ENCODE data around the gene CAP2. TPM values are rescaled to one million over a fixed set of nuclear protein-coding genes. Genes with fewer than 3 reads are reported as not detected.

Gene CAP2
- total and polyA plus RNA-seq, 2 experiments from 2014 or later = 6.7 to 9.1 TPM

GRCh38 chr6:17478223-17478907 lies 85.0 kb downstream of the CAP2 start (continued):
- TF ChIP-seq ZNF462 (CRISPR knock-in tag; IDR thresholded peaks at IDR 0.05) = no peak
- TF ChIP-seq CTCF (conservative IDR thresholded peaks at IDR 0.05; ENCODE audit: low read depth in 2 of 2) = no peak
- TF ChIP-seq POLR2AphosphoS5 (IDR thresholded peaks at IDR 0.05; ENCODE audit: low read depth) = no peak

- Histone ChIP-seq H4K20me1 (replicated peaks; ENCODE audit: insufficient read depth) (no peaks in the 10 kb centered on the region), H3K9me2 (ENCODE audit: insufficient read depth) (no peaks in the 10 kb centered on the region), H3K27me3 (ENCODE audit: insufficient read depth) (no peaks in the 10 kb centered on the region), H3K4me2 (no peak overlapping the region), H3F3A (replicated peaks; ENCODE audit: low read depth) (no peaks in the 10 kb centered on the region), H3K4me3 (no peak overlapping the region), H3K79me2 (replicated peaks; ENCODE audit: insufficient read depth) (no peaks in the 10 kb centered on the region), H3K27ac (ENCODE audit: low read depth) (no peak overlapping the region), H3K36me3 (ENCODE audit: insufficient read depth) (no peaks in the 10 kb centered on the region; the same call in 1 of the 2 replicates), H3K4me1 (ENCODE audit: insufficient read depth) (peaks cover 6% of the 10 kb centered on the region), H2AFZ (no peak overlapping the region)
- H3K4me1 Mint-ChIP-seq = peaks cover 6% of the 10 kb centered on the region
- DNase-seq (ENCODE audit: low spot score) (no peak), ATAC-seq (no peak)
- H3K4me3 Mint-ChIP-seq = no peak overlapping the region
- no peaks in the 10 kb centered on the region; the same call in 2 of the 3 replicates for H3K9me3 Mint-ChIP-seq
- no peaks in the 10 kb centered on the region; the same call in 2 of the 3 replicates for H3K36me3 Mint-ChIP-seq (ENCODE audit: low read depth)
- no peaks in the 10 kb centered on the region for H3K27me3 Mint-ChIP-seq (ENCODE audit: insufficient read depth, low read depth, poor library complexity)
- H3K27ac Mint-ChIP-seq = no peak overlapping the region
- TF ChIP-seq NANOG (IDR thresholded peaks at IDR 0.05; ENCODE audit: borderline replicate concordance) (no peak), ZNF114 (CRISPR knock-in tag; IDR thresholded peaks at IDR 0.05) (no peak), CTCF (conservative IDR thresholded peaks at IDR 0.05; ENCODE audit: low read depth in 2 of 2) (no peak), STAT1 (IDR thresholded peaks at IDR 0.05; ENCODE audit: unreplicated experiment) (no peak), ZNF331 (CRISPR knock-in tag; IDR thresholded peaks at IDR 0.05; ENCODE audit: low read depth) (no peak)
Observed at GRCh38 chr6:17478946-17479345, 85.6 kb downstream of the CAP2 start.

Measured in GM23338 (cell line).